HCT116 (cell line): ENCODE measurements around the gene PCDH19.

ENCODE experiments used
- EGR1 ChIP-seq: IDR thresholded peaks from 2 replicates; pipeline ENCODE4 v1.6.1; 2012; ENCODE audit warnings: low read depth
- EZH2 ChIP-seq: fragments of 200-600 bp; sonication (generic); IDR thresholded peaks from 2 replicates; pipeline ENCODE4 v1.6.1; 2017; ENCODE audit warnings: antibody characterized with exemption, mixed run types
- POLR2A ChIP-seq: IDR thresholded peaks from 2 replicates; pipeline ENCODE4 v1.7.0; 2011; ENCODE audit warnings: borderline replicate concordance; ENCODE audit not compliant: insufficient read depth, insufficient read length; ENCODE audit errors: extremely low read depth
- POLR2AphosphoS5 ChIP-seq: IDR thresholded peaks from 2 replicates; pipeline ENCODE4 v1.6.1; 2011; ENCODE audit warnings: mild to moderate bottlenecking, low read depth, low read length, moderate library complexity
- SRF ChIP-seq: IDR thresholded peaks from 2 replicates; pipeline ENCODE4 v1.6.1; 2012; ENCODE audit warnings: low read depth
- YY1 ChIP-seq: IDR thresholded peaks from 2 replicates; pipeline ENCODE4 v1.6.1; 2011; ENCODE audit warnings: low read length, low read depth, moderate library complexity, mild to moderate bottlenecking; ENCODE audit not compliant: insufficient replicate concordance; ENCODE audit errors: extremely low read depth
- ZNF274 ChIP-seq: fragments of 200-500 bp; sonication (Bioruptor generic); IDR thresholded peaks from 2 replicates; pipeline ENCODE4 v1.6.1; 2014; ENCODE audit warnings: mild to moderate bottlenecking, low read depth, low read length, inconsistent platforms
- TF ChIP-seq, protein P1 (sequence below), 3 experiments: fragments of 200-600 bp in 1 of 3; sonication (generic) in 1 of 3; IDR thresholded peaks in 2 of 3; conservative IDR thresholded peaks in 1 of 3; 2 replicates each; pipeline ENCODE4 v1.5.1; 2012 to 2017; ENCODE audit warnings: low read depth in 2 of 3, low read length in 2 of 3, antibody characterized with exemption in 1 of 3, borderline replicate concordance in 1 of 3, control low read depth in 1 of 3, mild to moderate bottlenecking in 1 of 3, mixed read lengths in 1 of 3, mixed run types in 1 of 3, moderate library complexity in 1 of 3; ENCODE audit not compliant: insufficient read depth in 1 of 3
- TF ChIP-seq, protein P2 (sequence below): IDR thresholded peaks from 2 replicates; pipeline ENCODE4 v1.6.1; 2012
- TF ChIP-seq, protein P3 (sequence below): IDR thresholded peaks from 2 replicates; pipeline ENCODE4 v1.6.1; 2011; ENCODE audit warnings: mild to moderate bottlenecking, low read length, moderate library complexity; ENCODE audit not compliant: insufficient replicate concordance; ENCODE audit errors: extremely low read depth
- TF ChIP-seq, protein P4 (sequence below): IDR thresholded peaks from 2 replicates; pipeline ENCODE4 v1.6.1; 2012

DNA sequence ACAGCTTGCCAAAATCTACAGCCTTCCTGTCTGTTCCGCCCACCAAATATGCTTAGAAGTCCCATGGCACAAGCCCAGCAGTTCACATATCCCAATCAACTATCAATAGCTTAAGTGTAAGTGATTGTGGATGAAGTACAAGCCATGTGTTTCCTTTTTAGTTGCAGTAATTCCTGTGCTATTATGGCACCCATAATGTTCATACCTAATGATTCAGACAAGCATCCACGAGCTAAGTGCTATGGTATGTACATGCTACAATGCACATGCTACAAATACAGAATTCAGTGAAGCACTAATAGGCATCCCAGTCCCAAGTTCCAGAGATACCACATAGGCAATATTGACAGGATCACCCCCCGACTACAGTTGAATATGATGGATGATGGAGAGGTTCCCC is 94.5 kb downstream of the PCDH19 start:
- TF ChIP-seq YY1 (no peak), POLR2AphosphoS5 (no peak), SRF (no peak), ZNF274 (no peak), EZH2 (no peak), EGR1 (no peak), POLR2A (no peak)
- TF ChIP-seq, protein P1, sequence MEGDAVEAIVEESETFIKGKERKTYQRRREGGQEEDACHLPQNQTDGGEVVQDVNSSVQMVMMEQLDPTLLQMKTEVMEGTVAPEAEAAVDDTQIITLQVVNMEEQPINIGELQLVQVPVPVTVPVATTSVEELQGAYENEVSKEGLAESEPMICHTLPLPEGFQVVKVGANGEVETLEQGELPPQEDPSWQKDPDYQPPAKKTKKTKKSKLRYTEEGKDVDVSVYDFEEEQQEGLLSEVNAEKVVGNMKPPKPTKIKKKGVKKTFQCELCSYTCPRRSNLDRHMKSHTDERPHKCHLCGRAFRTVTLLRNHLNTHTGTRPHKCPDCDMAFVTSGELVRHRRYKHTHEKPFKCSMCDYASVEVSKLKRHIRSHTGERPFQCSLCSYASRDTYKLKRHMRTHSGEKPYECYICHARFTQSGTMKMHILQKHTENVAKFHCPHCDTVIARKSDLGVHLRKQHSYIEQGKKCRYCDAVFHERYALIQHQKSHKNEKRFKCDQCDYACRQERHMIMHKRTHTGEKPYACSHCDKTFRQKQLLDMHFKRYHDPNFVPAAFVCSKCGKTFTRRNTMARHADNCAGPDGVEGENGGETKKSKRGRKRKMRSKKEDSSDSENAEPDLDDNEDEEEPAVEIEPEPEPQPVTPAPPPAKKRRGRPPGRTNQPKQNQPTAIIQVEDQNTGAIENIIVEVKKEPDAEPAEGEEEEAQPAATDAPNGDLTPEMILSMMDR (IDR thresholded peaks at IDR 0.05 in 2 of 3, conservative IDR thresholded peaks at IDR 0.05 in 1 of 3; ENCODE audit: borderline replicate concordance in 1 of 3, insufficient read depth in 1 of 3, low read depth in 2 of 3, low read length in 2 of 3), result no peak
- TF ChIP-seq, protein P2, sequence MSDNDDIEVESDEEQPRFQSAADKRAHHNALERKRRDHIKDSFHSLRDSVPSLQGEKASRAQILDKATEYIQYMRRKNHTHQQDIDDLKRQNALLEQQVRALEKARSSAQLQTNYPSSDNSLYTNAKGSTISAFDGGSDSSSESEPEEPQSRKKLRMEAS, result no peak
- TF ChIP-seq, protein P3, sequence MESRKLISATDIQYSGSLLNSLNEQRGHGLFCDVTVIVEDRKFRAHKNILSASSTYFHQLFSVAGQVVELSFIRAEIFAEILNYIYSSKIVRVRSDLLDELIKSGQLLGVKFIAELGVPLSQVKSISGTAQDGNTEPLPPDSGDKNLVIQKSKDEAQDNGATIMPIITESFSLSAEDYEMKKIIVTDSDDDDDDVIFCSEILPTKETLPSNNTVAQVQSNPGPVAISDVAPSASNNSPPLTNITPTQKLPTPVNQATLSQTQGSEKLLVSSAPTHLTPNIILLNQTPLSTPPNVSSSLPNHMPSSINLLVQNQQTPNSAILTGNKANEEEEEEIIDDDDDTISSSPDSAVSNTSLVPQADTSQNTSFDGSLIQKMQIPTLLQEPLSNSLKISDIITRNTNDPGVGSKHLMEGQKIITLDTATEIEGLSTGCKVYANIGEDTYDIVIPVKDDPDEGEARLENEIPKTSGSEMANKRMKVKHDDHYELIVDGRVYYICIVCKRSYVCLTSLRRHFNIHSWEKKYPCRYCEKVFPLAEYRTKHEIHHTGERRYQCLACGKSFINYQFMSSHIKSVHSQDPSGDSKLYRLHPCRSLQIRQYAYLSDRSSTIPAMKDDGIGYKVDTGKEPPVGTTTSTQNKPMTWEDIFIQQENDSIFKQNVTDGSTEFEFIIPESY, result no peak
- TF ChIP-seq, protein P4, sequence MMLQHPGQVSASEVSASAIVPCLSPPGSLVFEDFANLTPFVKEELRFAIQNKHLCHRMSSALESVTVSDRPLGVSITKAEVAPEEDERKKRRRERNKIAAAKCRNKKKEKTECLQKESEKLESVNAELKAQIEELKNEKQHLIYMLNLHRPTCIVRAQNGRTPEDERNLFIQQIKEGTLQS, result no peak
